Measurements from ENCODE around the gene PDLIM7.

DNA sequence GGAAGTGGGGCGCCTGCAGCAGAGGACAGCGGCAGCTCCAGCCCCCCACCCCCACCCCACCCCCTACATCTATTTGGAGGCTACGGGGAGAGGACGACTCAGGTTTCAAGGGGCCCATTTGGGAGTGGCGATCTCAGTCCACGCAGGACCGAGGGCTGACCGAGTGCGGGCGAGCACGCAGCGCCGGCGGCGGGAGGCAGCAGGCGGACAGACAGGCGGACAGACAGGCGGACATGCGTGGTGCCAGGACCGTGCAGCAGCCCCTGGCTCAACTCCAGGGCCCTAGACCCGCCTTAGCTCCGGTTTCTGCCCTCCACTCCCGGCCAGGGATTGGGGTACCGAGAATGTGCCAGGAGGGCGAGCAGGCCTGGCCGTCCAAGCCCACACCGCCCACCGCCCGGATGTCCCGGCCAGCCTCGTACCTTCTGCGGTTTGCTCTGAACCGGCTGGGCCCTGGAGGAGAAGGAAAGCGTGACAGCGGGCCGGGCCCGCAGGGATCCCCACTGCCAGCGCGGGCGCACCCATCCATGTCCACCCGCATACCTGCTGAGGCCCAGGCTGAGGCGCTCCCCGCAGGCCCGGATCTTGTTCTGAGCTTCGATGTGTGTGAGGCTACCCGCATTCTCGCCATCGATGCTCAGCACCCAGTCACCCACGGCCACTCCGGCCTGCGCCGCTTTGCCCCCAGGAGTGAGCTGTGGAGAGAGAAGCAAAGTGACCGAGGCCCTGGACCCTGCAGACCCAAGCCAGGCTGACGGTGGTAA lies 5.2 kb downstream of the PDLIM7 start:
- TF ChIP-seq, protein P1, sequence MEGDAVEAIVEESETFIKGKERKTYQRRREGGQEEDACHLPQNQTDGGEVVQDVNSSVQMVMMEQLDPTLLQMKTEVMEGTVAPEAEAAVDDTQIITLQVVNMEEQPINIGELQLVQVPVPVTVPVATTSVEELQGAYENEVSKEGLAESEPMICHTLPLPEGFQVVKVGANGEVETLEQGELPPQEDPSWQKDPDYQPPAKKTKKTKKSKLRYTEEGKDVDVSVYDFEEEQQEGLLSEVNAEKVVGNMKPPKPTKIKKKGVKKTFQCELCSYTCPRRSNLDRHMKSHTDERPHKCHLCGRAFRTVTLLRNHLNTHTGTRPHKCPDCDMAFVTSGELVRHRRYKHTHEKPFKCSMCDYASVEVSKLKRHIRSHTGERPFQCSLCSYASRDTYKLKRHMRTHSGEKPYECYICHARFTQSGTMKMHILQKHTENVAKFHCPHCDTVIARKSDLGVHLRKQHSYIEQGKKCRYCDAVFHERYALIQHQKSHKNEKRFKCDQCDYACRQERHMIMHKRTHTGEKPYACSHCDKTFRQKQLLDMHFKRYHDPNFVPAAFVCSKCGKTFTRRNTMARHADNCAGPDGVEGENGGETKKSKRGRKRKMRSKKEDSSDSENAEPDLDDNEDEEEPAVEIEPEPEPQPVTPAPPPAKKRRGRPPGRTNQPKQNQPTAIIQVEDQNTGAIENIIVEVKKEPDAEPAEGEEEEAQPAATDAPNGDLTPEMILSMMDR (IDR thresholded peaks at IDR 0.05; ENCODE audit: low read depth, low read length), result no peak
- no peak for TF ChIP-seq EZH2phosphoT487 (IDR thresholded peaks at IDR 0.05; ENCODE audit: low read depth)

Measured in OCI-LY3 (cell line).